Left lobe of liver (tissue), 2 donors: ENCODE measurements around the gene WDR38. TPM values are rescaled to one million over a fixed set of nuclear protein-coding genes. Genes with fewer than 3 reads are reported as not detected.

Source experiments
- ATAC-seq: fragments of 200-7000 bp; cut with Tn5 transposase; one replicate; pipeline ENCODE4 v1.9.1; 2020; ENCODE audit warnings: mild to moderate bottlenecking, moderate library complexity
- DNase-seq: peaks from one replicate; pipeline ENCODE4 v3.0.0-alpha.2; 2020; ENCODE audit warnings: low spot score
- total RNA-seq: library from RNA; stranded (reverse); gene quantifications from one replicate; pipeline ENCODE4 v1.2.1, GENCODE V29; 2021
- donor health status: DM: no; HTN: no; CAD: no; lungs with moderate emphysema.
- donor health status: DM: no; HTN: yes; CAD: no.

WDR38 gene
- total RNA-seq, 1 donor from 2014 or later, result not detected

- ATAC-seq (no peak), DNase-seq (no peak)
These were observed 27.2 kb downstream of the WDR38 start for GRCh38 chr9:124880501-124880900.

GRCh38 chr9:124881138-124881743, 28.0 kb downstream of the WDR38 start:
- ATAC-seq (no peak), DNase-seq (no peak)

- ATAC-seq (no peak), DNase-seq (no peak)
These were observed 29.0 kb downstream of the WDR38 start for GRCh38 chr9:124882231-124882630.

GRCh38 chr9:124884376-124884775, 31.1 kb downstream of the WDR38 start:
- ATAC-seq, result no peak

GRCh38 chr9:124885551-124885950, 32.3 kb downstream of the WDR38 start:
- ATAC-seq (no peak), DNase-seq (no peak)

More at GRCh38 chr9:124884376-124884775, 31.1 kb downstream of the WDR38 start:
- no peak for DNase-seq

- ATAC-seq (no peak), DNase-seq (no peak)
These were observed 33.2 kb downstream of the WDR38 start for GRCh38 chr9:124886461-124886860.

- DNase-seq (peak; percentile 56), ATAC-seq (peak; percentile 88)
These were observed 33.7 kb downstream of the WDR38 start for GRCh38 chr9:124886866-124887492.

GRCh38 chr9:124887832-124888231, 34.6 kb downstream of the WDR38 start:
- ATAC-seq, result peak; percentile 7
- no peak for DNase-seq

GRCh38 chr9:124889006-124889405, 35.7 kb downstream of the WDR38 start:
- no peak for DNase-seq
- no peak for ATAC-seq

- DNase-seq (no peak), ATAC-seq (no peak)
These were observed 36.9 kb downstream of the WDR38 start for GRCh38 chr9:124890179-124890578.

- ATAC-seq, result no peak
- no peak for DNase-seq
These were observed 40.9 kb downstream of the WDR38 start for GRCh38 chr9:124894035-124894740.

- peak; percentile 75 for ATAC-seq
These were observed 41.5 kb downstream of the WDR38 start for GRCh38 chr9:124894741-124895170.

GRCh38 chr9:124897570-124898460, 44.6 kb downstream of the WDR38 start:
- no peak for DNase-seq
- peak; percentile 68 for ATAC-seq

More at GRCh38 chr9:124894741-124895170, 41.5 kb downstream of the WDR38 start:
- no peak for DNase-seq

- DNase-seq (no peak), ATAC-seq (no peak)
These were observed 46.6 kb downstream of the WDR38 start for GRCh38 chr9:124899845-124900244.

GRCh38 chr9:124906966-124907365, 53.7 kb downstream of the WDR38 start:
- no peak for DNase-seq
- ATAC-seq, result no peak

Other genes with a start within 250 kb of the WDR38 start
- 2.4 TPM for gene NR6A1, start 82.1 kb upstream of the WDR38 start, total RNA-seq
- gene OLFML2A, start 76.3 kb upstream of the WDR38 start, total RNA-seq, result 0.35 TPM
- gene RPL35, start 8.5 kb downstream of the WDR38 start, total RNA-seq, result 386 TPM
- gene ARPC5L, start 8.7 kb downstream of the WDR38 start, total RNA-seq, result 16.4 TPM
- gene GOLGA1, start 87.6 kb downstream of the WDR38 start, total RNA-seq, result 12.6 TPM